Adipose tissue (tissue), 3 donors: ENCODE measurements around the gene SIGMAR1. TPM values are rescaled to one million over a fixed set of nuclear protein-coding genes. Genes with fewer than 3 reads are reported as not detected.

ENCODE experiments used
- H3K27ac ChIP-seq: one replicate; pipeline ENCODE4 v1.5.1; 2013; ENCODE audit warnings: low read depth, low read length
- WGBS, 3 donors: extraction: QIAGEN DNeasy Blood & Tissue Kit; methylation state at CpG; one replicate each; pipeline ENCODE4 v1.1.7; 2013; 5-methylcytosine and 5-hydroxymethylcytosine counted together
- polyA plus RNA-seq, 3 donors: library from polyadenylated mRNA; stranded (reverse); fragments of 200-250 nt; gene quantifications; one replicate each; pipeline ENCODE4 v1.2.3, GENCODE V29; 2013
- donor health status: healthy with polysubstance abuse.
- donor health status: Bipolar disorder and iron deficiency.
- donor health status: healthy.

SIGMAR1 gene
- polyA plus RNA-seq, 3 donors = 38.1 to 84.8 (median 48.0) TPM

GRCh38 chr9:34635556-34635955 is 2.0 kb downstream of the SIGMAR1 start:
- 87 to 94% (median 93%) methylated on average over 14 of the region's 14 CpGs for WGBS, 3 donors
- no peak overlapping the region for H3K27ac ChIP-seq

- 68 to 85% (median 71%) methylated on average over 3 of the region's 3 CpGs for WGBS, 3 donors
Measured at GRCh38 chr9:34634551-34635248, 2.9 kb downstream of the SIGMAR1 start.

GRCh38 chr9:34633851-34634550 is 3.6 kb downstream of the SIGMAR1 start:
- 13 to 24% (median 23%) methylated on average over 3 of the region's 3 CpGs for WGBS, 3 donors
- no peak overlapping the region for H3K27ac ChIP-seq

More at GRCh38 chr9:34634551-34635248, 2.9 kb downstream of the SIGMAR1 start:
- H3K27ac ChIP-seq = no peak overlapping the region

DNA sequence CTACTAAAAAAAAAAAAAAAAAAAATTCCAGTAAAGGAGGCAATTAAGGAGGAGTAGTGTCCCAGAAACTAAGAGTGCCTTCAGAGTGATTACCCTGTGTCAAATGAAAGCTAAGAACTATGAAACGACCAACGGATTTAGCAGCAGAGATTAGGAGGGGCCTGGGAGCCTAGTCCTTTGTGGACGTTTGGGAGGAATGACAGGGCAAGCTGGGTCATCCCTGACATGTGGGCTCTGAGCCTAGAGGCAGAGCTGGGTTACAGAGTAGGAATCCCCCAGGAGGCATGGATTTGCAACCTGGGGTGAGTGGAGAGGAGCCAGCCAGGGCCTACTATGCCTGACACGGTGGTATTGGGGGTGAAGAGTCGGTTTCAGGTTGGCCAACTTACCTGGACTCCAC is 4.4 kb downstream of the SIGMAR1 start:
- no peak overlapping the region for H3K27ac ChIP-seq
- 55 to 69% (median 60%) methylated on average over 5 of the region's 5 CpGs for WGBS, 3 donors

DNA sequence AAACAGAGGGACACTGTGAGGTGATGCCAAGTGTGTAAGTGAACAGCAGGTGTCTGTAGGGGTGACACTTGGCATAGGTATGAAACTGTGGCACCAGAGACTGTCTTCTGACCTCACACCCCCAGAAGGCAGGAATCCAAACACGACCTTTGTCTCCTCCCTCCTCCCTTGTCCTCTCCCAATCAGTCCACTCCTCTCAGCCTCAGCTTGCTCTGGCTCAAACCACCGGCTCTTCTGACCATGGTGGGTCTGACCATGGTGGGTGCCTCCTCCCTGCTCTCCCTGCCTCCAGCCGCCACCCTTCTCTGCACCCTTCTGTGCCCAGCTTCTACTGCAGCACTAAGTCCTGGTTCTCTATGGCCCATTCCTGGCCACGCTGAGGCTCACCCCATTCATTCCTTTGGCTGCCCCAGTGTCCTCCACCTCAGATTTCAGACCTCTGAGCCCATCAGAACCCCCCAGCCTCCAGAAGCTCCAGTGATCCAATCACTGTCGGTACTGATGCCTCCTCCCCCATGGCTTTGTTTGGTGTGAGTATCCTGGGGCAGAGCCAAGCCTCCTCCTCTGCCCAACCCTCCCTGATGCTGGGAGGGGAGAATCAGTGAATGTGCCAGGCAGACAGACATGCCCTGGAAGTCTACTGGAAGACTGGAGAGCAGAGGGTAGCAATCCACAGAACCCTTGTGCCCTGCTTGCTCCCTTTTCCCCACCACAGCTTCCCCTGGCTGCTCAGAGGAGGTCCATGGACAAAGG is 7.0 kb downstream of the SIGMAR1 start:
- no peak overlapping the region for H3K27ac ChIP-seq
- WGBS, 3 donors = 26 to 36% (median 30%) methylated on average over 5 of the region's 5 CpGs

- H3K27ac ChIP-seq = no peak overlapping the region
- 24 to 33% (median 30%) methylated on average over 5 of the region's 5 CpGs for WGBS, 3 donors
Measured at GRCh38 chr9:34629491-34629808, 8.1 kb downstream of the SIGMAR1 start.

GRCh38 chr9:34628656-34629490 is 8.7 kb downstream of the SIGMAR1 start, which contains the start of gene ARID3C:
ARID3C (minus strand) TSS chr9:34629066; CDS start chr9:34628014, 1,052 bp downstream.
- WGBS, 3 donors = 1 to 2% (median 2%) methylated on average over 56 to 64 of the region's 69 CpGs
- H3K27ac ChIP-seq = no peak within 1 kb of the TSS

DNA sequence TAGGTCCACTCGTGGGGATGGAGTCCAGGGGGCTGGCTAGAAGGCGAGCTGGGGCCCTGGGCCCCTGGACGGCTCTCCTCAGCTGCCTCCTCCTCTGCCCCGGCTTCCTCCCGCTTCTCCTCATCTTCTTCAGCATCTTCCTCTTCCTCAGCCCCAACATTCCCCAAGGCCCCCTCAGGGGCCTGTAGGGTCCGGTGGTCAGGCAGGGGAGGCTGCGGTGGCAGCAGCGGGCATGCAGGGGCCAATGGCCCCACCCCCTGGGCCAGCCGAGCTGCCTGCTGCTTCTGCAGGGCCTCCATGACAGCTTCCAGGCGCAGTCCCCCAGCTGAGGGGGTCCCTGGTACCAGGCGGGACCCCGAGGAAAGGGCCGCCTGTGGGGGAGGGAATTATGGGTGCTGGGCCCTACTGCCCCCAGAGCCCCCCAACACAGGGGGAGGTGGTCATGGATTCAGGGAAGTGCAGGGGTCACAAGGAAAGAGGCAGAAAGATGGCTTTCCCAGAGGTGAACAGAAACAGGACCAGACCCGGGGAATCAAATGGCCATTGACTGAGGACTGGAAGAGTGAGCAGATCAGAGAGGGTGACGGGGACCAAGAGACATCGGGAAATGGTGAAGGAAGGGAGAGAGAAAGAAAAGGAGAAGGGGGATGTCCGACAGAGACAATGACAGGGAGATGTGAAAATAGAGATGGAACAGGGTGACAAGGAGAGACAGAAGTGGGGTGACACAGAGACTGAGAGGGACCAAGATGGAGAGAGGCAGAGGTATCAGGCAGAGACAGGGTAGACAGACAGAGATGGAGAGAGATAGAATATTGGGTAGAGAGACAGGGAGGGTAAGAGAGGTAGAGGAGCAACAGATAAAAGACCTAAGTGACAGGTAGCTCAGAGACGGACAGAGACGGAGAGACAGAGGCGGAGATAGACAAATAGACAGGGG is 9.6 kb downstream of the SIGMAR1 start:
- H3K27ac ChIP-seq = no peak overlapping the region
- 35 to 41% (median 37%) methylated on average over 20 of the region's 20 CpGs for WGBS, 3 donors

DNA sequence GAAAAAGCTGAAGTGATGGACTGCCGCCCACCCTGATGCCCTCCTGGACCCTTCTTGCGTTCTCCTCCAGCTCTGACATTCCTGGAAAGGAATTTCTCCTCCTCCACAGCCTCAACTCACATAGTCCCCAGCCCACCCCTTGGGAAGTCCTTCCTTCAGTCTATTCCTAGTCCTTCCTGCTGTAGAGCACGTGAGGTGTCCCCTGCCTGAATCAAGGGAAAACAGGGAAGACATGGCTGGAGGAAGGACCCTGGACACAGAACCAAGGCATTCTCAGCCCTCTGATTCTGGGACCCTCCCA is 12.5 kb downstream of the SIGMAR1 start:
- H3K27ac ChIP-seq = no peak overlapping the region
- WGBS, 3 donors = 57 to 75% (median 75%) methylated on average over 3 of the region's 3 CpGs

DNA sequence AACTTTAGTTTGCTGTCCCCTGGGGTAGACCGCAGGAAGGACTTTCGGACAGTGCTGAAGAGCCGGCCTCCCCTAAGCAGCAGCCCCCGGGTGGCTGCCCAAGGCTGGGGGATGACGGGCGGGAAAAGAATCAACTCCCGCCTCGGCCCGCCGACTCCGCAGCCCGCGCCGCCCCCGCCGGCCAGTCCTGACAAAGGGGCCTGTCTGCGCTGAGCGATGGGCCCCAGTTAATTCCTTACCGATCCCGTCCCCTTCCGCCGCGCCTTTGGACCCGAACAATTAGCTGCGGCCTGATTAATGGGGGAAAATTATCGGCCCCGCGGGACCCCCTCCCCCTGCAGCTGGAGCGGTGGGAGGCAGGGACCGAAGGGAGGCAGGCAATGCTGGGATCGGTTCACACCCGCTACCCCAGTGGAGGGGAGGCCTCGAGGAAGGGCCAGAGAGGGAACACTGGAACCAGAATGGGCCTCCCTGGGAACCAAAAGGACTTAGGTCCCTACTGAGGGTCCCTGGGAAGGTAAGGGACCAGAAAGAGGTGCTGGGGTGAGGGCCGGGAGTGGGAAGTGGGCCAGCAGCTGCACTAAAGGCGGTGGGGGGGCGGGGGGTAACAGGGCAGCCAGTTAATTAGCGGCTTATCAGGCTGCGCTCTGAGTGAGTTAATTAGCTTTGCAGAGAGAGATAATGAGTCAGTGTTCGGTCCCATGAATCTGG is 13.0 kb downstream of the SIGMAR1 start:
- whole genome bisulfite sequencing, 3 donors = 16 to 20% (median 18%) methylated on average over 39 of the region's 39 CpGs
- no peak overlapping the region for H3K27ac ChIP-seq

DNA sequence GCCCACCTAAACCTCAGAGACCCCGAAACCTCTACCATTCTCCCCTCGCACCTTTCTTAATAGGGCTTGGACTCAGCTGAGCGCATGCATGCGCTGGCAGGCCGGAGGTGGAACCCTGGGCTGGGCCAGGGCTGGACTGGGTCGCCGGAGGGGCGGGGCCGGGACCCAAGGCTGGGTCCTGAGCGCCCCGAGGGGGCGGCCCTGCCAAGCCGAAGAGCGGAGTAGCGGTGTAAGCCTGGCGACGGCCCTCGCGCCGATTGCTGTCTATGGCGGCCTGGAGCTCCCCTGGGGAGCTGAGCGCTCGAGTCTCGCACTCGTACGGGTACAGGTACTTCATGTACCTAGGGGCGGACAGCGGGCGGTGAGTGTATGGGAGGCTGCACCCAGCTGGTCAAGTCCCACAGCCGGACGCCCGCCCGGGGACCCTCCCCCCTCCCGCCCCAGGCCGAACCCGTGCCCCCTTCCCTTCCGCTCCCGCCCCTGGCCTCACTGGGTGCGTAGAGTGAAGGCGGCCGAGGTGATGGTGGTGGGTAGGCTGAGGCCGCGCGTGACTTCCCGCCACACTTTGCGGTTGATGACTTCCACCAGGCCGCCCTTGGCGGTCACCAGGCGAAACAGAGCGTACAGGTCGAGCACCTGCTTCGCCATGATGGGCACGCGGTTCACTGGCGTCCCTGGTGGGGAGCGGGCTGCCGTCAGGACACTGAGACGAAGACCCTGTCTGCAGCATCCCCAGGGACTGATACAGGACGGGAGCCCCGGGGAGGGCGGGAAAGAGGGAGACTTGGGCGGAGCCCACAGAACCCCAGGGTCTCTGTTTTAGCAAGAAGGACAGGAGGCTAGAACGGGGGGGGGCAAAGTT is 14.0 kb downstream of the SIGMAR1 start:
- whole genome bisulfite sequencing, 3 donors = 11% methylated on average over 58 to 63 of the region's 63 CpGs
- no peak overlapping the region for H3K27ac ChIP-seq

GRCh38 chr9:34620061-34620994 is 17.3 kb downstream of the SIGMAR1 start, which contains the start of gene DCTN3:
DCTN3 (minus strand) TSS chr9:34620495; CDS start chr9:34620464, 31 bp downstream.
- H3K27ac ChIP-seq = no peak within 1 kb of the TSS
- WGBS, 3 donors = 4% methylated on average over 43 of the region's 43 CpGs

- no peak overlapping the region for H3K27ac ChIP-seq
- 93 to 100% (median 94%) methylated on average over 2 of the region's 2 CpGs for WGBS, 3 donors
Measured at GRCh38 chr9:34615132-34615531, 22.5 kb downstream of the SIGMAR1 start.

DNA sequence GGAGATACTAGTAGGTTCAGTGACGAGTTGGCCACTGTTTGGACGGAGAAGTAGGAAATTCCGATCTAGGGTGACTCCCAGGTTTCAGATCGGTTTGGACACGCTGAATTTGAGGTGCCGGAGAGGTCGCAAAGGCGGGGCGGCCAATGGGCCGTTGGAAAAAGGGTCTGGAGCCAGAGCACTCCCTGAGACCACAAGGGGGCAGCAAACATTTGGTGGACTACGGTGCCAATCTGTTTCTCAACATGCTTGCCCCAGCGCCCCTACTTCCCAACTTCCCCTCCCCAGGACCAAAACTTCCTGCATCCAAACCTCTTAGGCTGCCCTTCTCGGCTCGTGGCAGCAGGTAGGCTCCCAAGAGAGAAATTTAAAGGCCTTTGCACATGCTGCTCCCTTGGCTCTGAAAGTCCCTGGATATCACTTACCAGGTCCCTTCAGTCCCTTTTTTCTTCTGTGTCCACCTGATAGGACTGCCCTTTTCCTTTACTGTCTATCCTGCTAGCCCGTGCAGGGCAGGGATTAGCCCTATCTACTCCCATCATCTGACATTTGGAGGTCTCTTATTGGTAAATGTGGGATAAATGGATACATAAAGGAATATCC is 24.7 kb downstream of the SIGMAR1 start:
- 1% methylated on average over 15 of the region's 15 CpGs for WGBS, 3 donors
- H3K27ac ChIP-seq = no peak overlapping the region
